ENCODE data around the gene NSMCE1.

Gene NSMCE1

DNA sequence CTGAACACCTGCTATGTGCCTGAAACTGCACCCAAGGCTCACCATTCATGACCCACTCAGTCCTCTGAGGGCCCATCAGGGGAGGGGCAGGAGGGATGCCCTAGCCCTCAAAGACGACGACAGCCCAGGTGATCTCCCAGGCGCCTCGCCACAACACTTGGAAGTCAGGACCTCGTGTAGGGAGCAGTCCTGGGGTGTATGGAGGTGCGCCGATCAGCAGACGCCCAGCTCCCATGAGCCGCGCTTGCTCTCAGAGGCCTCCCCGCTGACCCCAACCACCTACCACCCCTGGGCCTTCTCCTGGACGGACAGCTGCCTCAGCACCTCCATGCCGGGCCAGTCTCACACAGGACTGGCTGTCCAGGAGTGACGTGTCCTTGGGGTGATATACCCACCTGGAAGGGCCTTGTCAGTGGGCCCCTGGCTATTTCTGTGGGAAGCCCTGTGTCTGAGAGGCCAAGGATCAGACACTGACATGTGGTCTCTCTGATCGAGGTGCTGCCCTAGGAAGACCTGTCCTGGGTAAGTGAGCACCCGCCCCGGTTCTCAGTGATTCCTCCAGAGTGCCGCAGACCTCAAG lies 38.6 kb downstream of the NSMCE1 start:
- no peak for DNase-seq (ENCODE audit: low spot score)

- no peak for DNase-seq (ENCODE audit: low spot score)
Measured at GRCh38 chr16:27228621-27229501, 39.7 kb downstream of the NSMCE1 start.

GRCh38 chr16:27228045-27228444 lies 40.5 kb downstream of the NSMCE1 start:
- no peak for DNase-seq (ENCODE audit: low spot score)

DNA sequence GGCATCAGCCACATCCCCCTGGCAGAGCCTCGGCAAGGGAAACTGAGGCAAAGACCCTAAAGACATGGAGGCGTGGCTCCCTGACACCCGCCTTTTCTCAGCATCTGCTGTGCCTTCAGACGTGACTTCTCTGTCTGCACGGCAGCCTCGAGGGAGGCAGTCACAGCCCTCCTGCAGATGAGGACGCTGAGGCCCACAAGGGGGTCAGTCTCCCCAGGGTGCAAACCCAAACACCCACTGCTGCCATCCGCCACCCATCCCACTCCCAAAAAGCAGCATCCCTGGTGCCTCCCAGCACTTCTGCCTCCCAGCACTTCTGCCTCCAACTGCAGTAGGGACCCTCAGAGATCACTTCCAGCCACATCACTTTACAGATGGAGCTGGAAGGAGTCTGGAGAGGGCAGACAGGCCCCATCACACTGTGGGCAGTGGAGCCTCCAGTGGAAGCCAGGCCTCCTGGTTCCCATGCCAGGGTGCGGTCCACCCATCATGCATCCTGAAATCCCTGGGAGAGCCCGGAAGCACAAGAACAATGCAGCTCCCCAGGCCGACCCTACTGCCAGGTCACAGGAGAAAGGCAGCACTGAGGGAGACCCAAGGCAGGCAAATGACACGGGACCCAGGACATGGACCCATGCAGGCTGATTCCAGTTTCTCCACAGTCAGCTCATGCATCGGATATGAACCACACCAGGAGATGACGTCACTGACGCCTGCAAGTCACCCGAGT lies 41.4 kb downstream of the NSMCE1 start:
- no peak for DNase-seq (ENCODE audit: low spot score)

DNA sequence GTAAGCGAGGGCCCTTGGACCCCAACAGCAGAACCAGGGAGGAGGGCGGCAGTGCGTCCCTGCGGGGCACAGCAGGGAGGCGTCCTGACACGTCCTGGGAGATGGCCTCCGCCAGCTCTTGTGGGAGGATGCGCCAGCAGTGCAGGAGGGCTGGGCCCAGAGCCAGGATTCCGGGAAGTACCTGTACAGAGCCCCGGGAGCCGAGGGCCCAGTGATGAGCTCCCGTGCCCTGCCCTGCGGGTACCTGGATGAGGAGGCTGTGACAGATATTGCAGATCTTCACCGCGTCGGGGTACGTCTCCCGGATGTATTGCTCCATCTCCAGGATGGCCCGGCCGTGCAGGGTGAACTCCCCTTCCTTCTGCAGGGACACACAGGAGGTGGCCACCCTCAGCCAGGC lies 42.1 kb downstream of the NSMCE1 start:
- no peak for DNase-seq (ENCODE audit: low spot score)

GRCh38 chr16:27225536-27226360 lies 42.8 kb downstream of the NSMCE1 start:
- no peak for DNase-seq (ENCODE audit: low spot score)

DNA sequence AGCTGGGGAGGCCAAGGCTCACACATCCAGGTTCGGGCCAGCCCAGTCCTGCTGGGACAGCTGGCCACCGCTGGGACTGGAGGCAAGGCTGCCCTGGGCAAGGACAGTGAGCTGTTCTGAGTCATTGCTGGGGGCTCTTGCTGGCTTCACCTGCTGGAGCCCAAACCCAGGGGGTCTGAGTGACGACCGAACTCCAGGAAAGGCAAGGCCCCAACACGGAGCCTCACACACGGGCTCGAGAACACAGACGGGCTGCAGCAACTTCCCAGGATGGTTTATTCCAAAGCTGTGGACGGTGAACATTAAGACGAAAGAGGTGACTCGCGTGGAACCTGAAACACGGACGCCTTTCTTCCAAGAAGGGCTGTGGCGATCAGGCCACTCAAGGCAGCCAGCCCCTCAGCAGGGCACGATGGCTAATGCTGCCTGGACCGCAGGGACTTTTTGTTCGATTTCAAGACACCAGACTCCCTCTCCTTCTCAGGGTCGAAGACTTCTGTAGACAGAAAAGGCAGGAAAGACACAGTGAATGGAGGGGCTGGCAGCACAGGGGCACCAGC lies 43.8 kb downstream of the NSMCE1 start:
- DNase-seq (ENCODE audit: low spot score), result no peak

DNA sequence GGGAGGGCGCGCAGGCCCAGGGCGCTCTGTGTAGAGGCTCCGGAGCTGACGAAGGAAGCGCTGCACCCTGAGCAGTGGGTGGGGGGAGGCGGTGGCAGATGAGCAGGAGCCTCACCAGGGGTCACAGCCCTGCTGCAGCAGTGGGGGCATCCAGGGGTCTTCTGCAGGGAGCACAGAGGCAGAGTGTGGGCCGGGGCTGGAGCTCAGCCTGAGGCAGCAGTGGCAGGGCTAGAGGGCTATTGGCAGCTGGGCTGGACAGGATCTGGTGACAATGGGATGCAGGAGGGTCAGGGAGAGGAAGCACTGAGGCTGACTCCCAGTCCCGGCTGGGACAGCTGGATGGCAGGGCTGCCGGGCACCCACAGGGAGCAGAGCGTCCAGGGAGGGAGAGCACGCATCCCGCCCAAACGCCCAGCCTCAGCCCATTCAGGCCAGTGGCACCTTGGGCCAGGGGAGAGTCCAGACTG lies 44.3 kb downstream of the NSMCE1 start:
- DNase-seq (ENCODE audit: low spot score), result no peak

- no peak for DNase-seq (ENCODE audit: low spot score)
Measured at GRCh38 chr16:27223701-27224100, 44.9 kb downstream of the NSMCE1 start.

DNA sequence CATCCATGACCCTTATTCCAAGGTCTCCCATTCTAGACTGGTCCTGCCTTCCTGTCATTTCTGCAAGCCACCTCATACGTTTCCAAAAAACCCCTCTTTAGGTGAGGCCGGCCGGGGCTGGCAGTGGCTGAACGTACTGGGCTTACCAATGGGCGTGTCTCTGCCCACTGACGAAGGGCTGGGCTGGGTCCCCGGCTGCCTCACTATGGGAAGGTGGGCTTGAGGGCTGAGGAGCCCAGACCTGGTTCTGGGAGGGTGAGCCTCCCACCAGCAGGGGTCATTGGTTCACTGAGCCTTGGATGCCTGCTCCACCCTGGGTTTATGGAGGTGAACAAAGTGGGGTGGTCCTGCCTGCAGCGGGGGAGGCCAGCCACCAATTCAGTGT lies 45.4 kb downstream of the NSMCE1 start:
- DNase-seq (ENCODE audit: low spot score), result no peak

GRCh38 chr16:27222249-27223225 lies 46.0 kb downstream of the NSMCE1 start:
- no peak for DNase-seq (ENCODE audit: low spot score)

- no peak for DNase-seq (ENCODE audit: low spot score)
Measured at GRCh38 chr16:27221576-27222248, 46.9 kb downstream of the NSMCE1 start.

DNA sequence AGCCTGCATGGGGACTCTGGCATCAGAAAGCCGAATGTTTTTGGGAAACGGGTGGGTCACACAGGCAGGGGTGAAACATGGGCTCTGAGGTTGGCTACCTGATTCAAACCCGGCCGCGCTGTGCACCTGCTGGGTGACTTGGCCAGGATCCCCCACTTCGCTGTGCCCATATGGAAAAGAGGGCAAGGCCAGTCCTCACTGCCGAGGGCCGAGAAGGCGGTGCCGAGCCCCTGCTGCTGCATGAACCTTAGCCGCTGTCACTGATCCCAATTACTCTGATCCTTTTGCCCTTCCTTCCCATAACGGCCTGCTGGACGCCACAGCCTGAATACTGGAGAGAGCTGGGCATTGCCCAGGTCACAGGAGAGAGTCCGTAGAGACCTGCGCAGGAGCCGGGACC lies 47.6 kb downstream of the NSMCE1 start:
- no peak for DNase-seq (ENCODE audit: low spot score)

GRCh38 chr16:27220527-27220926 lies 48.0 kb downstream of the NSMCE1 start:
- no peak for DNase-seq (ENCODE audit: low spot score)

GRCh38 chr16:27220120-27220519 lies 48.5 kb downstream of the NSMCE1 start:
- no peak for DNase-seq (ENCODE audit: low spot score)

GRCh38 chr16:27219161-27219560 lies 49.4 kb downstream of the NSMCE1 start:
- no peak for DNase-seq (ENCODE audit: low spot score)

DNA sequence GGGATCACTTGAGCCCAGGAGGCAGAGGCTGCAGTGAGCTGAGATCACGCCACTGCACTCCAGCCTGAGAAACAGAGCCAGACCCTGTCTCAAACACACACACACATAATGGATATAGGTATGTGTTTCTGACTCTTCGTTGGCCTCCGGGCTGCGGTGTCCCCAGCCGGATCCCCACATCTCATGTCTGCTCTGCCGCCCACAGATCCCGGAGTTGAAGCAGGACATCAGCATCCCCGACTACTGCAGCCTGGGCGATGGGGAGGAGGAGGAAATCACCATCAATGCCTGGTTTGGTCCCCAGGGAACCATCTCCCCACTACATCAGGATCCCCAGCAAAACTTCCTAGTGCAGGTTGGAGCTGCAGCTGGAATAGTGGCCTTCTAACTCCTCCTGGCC lies 49.8 kb downstream of the NSMCE1 start:
- no peak for DNase-seq (ENCODE audit: low spot score)

DNA sequence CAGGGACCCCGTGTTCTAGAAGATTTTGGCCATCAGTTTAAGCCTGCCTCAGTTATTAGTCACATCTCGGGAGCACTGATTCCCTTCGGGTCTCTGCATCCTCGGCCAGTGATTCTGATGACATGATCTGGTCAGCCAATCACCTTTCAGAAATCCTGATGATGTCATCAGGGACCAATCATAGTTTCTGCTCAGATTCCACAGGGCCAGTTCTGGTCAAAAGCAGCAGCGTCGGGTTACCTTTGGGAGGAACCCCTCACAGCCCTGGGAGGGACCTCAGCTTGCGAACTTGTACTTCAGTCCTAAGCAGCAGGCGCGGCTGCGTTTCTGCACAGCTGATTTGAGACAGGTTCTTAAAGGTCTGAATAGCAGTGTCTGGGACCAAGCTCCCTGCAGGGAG lies 51.3 kb downstream of the NSMCE1 start:
- DNase-seq (ENCODE audit: low spot score), result no peak

GRCh38 chr16:27216297-27216885 lies 52.2 kb downstream of the NSMCE1 start:
- DNase-seq (ENCODE audit: low spot score), result no peak

DNA sequence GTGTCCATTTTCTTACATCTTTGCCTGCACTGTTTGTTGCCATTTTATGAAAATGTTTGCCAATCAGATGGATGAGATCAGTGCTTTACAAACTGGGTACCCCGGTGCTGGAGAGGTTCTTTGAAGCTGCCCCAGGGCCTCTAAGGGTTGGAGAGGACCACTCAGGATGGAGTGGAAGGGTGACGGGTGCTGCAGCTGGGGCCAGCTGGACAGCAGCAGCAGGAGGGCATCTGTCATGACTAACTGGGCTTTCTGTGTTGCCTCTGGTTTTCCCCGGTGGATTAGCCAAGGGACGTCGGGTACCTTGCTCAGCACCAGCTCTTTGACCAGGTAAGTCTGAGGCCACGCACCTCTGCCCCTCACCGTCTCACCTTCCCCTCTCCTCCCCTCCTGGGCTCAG lies 52.9 kb downstream of the NSMCE1 start:
- DNase-seq (ENCODE audit: low spot score), result no peak
